Measurements from ENCODE around the gene RPH3AL. TPM values are rescaled to one million over a fixed set of nuclear protein-coding genes. Genes with fewer than 3 reads are reported as not detected.
A peak's percentile ranks its signal among the peaks of the same experiment; 100 is the strongest.

Gene RPH3AL
- total and polyA plus RNA-seq, 7 donors, result 3.7 to 18.5 (median 9.7) TPM

GRCh38 chr17:290121-290521 lies 62.5 kb downstream of the RPH3AL start:
- Histone ChIP-seq H3K36me3 (ENCODE audit: insufficient read depth in 1 of 2, low read depth in 1 of 2) (no peaks in the 10 kb centered on the region), H3K4me3 (no peak overlapping the region), H3K27me3 (ENCODE audit: insufficient read depth in 3 of 3, low read length in 2 of 3) (peaks cover 0 to 1% (median 0%) of the 10 kb centered on the region in 3 donors), H3K4me1 (no peaks in the 10 kb centered on the region), H3K27ac (no peak overlapping the region), H3K9me3 (no peaks in the 10 kb centered on the region)
- WGBS, 3 donors, result 95 to 97% (median 97%) methylated on average over 19 to 21 of the region's 21 CpGs
- TF ChIP-seq CTCF (IDR thresholded peaks at IDR 0.05), result no peak
- intact Hi-C loops (cut with DNase I), result no loop called here
- DNase-seq (peak in 1 of 2 donors; percentile 26), ATAC-seq (no peak)

GRCh38 chr17:289409-289808 lies 63.2 kb downstream of the RPH3AL start:
- no peaks in the 10 kb centered on the region for H3K36me3 ChIP-seq (ENCODE audit: insufficient read depth in 1 of 2, low read depth in 1 of 2)
- TF ChIP-seq CTCF (IDR thresholded peaks at IDR 0.05), result no peak
- ATAC-seq, result no peak
- intact Hi-C loops (cut with DNase I), result no loop called here
- no peak overlapping the region for H3K4me3 ChIP-seq
- WGBS, 3 donors, result 93 to 95% (median 94%) methylated on average over 18 of the region's 18 CpGs
- no peak for DNase-seq
- no peak overlapping the region for H3K27ac ChIP-seq
- H3K4me1 ChIP-seq, result no peaks in the 10 kb centered on the region
- peaks cover 0 to 1% (median 0%) of the 10 kb centered on the region in 3 donors for H3K27me3 ChIP-seq (ENCODE audit: insufficient read depth in 3 of 3, low read length in 2 of 3)
- no peaks in the 10 kb centered on the region for H3K9me3 ChIP-seq

- TF ChIP-seq CTCF (IDR thresholded peaks at IDR 0.05), result no peak
- WGBS, 3 donors, result 74 to 79% (median 75%) methylated on average over 11 to 12 of the region's 17 CpGs
- H3K9me3 ChIP-seq, result no peaks in the 10 kb centered on the region
- intact Hi-C loops (cut with DNase I), result no loop called here
- no peak overlapping the region for H3K4me3 ChIP-seq
- DNase-seq, result peak in 1 of 2 donors; percentile 19
- no peaks in the 10 kb centered on the region for H3K4me1 ChIP-seq
- no peak for ATAC-seq
- H3K27me3 ChIP-seq (ENCODE audit: insufficient read depth in 3 of 3, low read length in 2 of 3), result peaks cover 0 to 1% (median 0%) of the 10 kb centered on the region in 3 donors
- H3K27ac ChIP-seq, result no peak overlapping the region
- no peaks in the 10 kb centered on the region for H3K36me3 ChIP-seq (ENCODE audit: insufficient read depth in 1 of 2, low read depth in 1 of 2)
Measured at GRCh38 chr17:288802-289356, 63.7 kb downstream of the RPH3AL start.

- DNase-seq (peak in 1 of 2 donors; percentile 27), ATAC-seq (no peak)
- WGBS, 3 donors, result 75 to 84% (median 81%) methylated on average over 13 to 16 of the region's 16 CpGs
- H3K27ac ChIP-seq, result no peak overlapping the region
- no peaks in the 10 kb centered on the region for H3K27me3 ChIP-seq (ENCODE audit: insufficient read depth in 3 of 3, low read length in 2 of 3)
- H3K4me3 ChIP-seq, result no peak overlapping the region
- intact Hi-C loops (cut with DNase I), result no loop called here
- no peaks in the 10 kb centered on the region for H3K9me3 ChIP-seq
- no peak for TF ChIP-seq CTCF (IDR thresholded peaks at IDR 0.05)
- H3K4me1 ChIP-seq, result no peaks in the 10 kb centered on the region
- H3K36me3 ChIP-seq (ENCODE audit: insufficient read depth in 1 of 2, low read depth in 1 of 2), result no peaks in the 10 kb centered on the region
Measured at GRCh38 chr17:286571-286970, 66.0 kb downstream of the RPH3AL start.

All from psoas muscle (tissue), 8 donors.